Measurements from ENCODE around the gene GNA12. TPM values are rescaled to one million over a fixed set of nuclear protein-coding genes. Genes with fewer than 3 reads are reported as not detected.

The GNA12 gene
- total and polyA plus RNA-seq, 4 donors, result 3.7 to 19.0 (median 11.3) TPM

GRCh38 chr7:2782565-2782964 lies 61.5 kb downstream of the GNA12 start (continued):
- TF ChIP-seq, protein P1, sequence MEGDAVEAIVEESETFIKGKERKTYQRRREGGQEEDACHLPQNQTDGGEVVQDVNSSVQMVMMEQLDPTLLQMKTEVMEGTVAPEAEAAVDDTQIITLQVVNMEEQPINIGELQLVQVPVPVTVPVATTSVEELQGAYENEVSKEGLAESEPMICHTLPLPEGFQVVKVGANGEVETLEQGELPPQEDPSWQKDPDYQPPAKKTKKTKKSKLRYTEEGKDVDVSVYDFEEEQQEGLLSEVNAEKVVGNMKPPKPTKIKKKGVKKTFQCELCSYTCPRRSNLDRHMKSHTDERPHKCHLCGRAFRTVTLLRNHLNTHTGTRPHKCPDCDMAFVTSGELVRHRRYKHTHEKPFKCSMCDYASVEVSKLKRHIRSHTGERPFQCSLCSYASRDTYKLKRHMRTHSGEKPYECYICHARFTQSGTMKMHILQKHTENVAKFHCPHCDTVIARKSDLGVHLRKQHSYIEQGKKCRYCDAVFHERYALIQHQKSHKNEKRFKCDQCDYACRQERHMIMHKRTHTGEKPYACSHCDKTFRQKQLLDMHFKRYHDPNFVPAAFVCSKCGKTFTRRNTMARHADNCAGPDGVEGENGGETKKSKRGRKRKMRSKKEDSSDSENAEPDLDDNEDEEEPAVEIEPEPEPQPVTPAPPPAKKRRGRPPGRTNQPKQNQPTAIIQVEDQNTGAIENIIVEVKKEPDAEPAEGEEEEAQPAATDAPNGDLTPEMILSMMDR (IDR thresholded peaks at IDR 0.05; ENCODE audit: low read depth, low read length, missing input control), result no peak
- TF ChIP-seq TAF1 (conservative IDR thresholded peaks at IDR 0.05) (no peak), JUND (IDR thresholded peaks at IDR 0.05) (no peak), HNF4G (IDR thresholded peaks at IDR 0.05) (no peak), EGR1 (IDR thresholded peaks at IDR 0.05; ENCODE audit: low read depth in 2 of 2) (no peak)

DNA sequence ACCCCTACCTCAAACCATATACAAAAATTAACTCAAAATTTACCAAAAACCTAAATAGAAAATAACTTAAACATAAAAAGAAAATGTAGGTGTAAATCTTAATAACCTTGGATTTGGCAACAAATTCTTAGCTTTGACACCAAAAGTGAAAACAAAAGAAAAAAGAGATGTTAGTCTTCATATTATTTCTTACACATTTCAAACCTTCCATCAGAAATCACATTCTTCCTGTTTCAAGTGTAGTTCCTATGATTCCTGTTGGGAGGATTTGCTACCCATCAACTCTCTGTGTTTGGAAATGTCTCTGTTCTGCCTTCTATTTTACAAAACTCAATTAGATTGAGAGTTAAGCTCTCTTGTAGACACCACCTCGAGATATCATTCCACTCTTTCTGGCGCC lies 62.0 kb downstream of the GNA12 start:
- no peak for DNase-seq (ENCODE audit: low spot score)
- 95% methylated on average over 2 of the region's 2 CpGs for WGBS

More for the DNA sequence above, 62.0 kb downstream of the GNA12 start:
- H3K9ac ChIP-seq (ENCODE audit: low read depth in 1 of 2, low read length in 2 of 2), result no peak overlapping the region
- no peak overlapping the region for H3K4me3 ChIP-seq (ENCODE audit: low read depth in 1 of 3, low read length in 3 of 3)
- TF ChIP-seq FOXA1 (IDR thresholded peaks at IDR 0.05) (no peak), FOXA2 (IDR thresholded peaks at IDR 0.05) (no peak), GABPA (IDR thresholded peaks at IDR 0.05 in 1 of 2, conservative IDR thresholded peaks at IDR 0.05 in 1 of 2) (no peak), REST (IDR thresholded peaks at IDR 0.05) (no peak), EGR1 (IDR thresholded peaks at IDR 0.05; ENCODE audit: low read depth in 2 of 2) (no peak), RXRA (IDR thresholded peaks at IDR 0.05) (no peak), NR2F2 (IDR thresholded peaks at IDR 0.05) (no peak)
- TF ChIP-seq, protein P2, sequence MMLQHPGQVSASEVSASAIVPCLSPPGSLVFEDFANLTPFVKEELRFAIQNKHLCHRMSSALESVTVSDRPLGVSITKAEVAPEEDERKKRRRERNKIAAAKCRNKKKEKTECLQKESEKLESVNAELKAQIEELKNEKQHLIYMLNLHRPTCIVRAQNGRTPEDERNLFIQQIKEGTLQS (IDR thresholded peaks at IDR 0.05), result no peak
- TF ChIP-seq, protein P3, sequence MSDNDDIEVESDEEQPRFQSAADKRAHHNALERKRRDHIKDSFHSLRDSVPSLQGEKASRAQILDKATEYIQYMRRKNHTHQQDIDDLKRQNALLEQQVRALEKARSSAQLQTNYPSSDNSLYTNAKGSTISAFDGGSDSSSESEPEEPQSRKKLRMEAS (IDR thresholded peaks at IDR 0.05), result no peak
- TF ChIP-seq, protein P1 (IDR thresholded peaks at IDR 0.05; ENCODE audit: low read depth, low read length, missing input control), result no peak
- H3K36me3 ChIP-seq (ENCODE audit: control insufficient read depth in 4 of 4, insufficient read depth in 3 of 4, low read depth in 1 of 4, low read length in 3 of 4), result no peaks in the 10 kb centered on the region
- H3K27ac ChIP-seq (ENCODE audit: low read depth in 1 of 2, low read length in 2 of 2), result no peak overlapping the region
- H3K4me1 ChIP-seq (ENCODE audit: control insufficient read depth in 4 of 4, insufficient read depth in 4 of 4, low read length in 3 of 4), result no peaks in the 10 kb centered on the region
- no peaks in the 10 kb centered on the region for H3K27me3 ChIP-seq (ENCODE audit: control insufficient read depth in 4 of 4, insufficient read depth in 4 of 4, low read length in 3 of 4)
- H3K9me3 ChIP-seq (ENCODE audit: control insufficient read depth in 4 of 4, low read length in 3 of 4), result no peaks in the 10 kb centered on the region

All from liver (tissue), 9 donors.